Left ventricle myocardium superior (tissue), 1 donor: Measurements from ENCODE around the gene ACLY. TPM values are rescaled to one million over a fixed set of nuclear protein-coding genes. Genes with fewer than 3 reads are reported as not detected.
A peak's percentile ranks its signal among the peaks of the same experiment; 100 is the strongest.

Source experiments
- ATAC-seq: fragments of 200-7000 bp; cut with Tn5 transposase; one replicate; pipeline ENCODE4 v1.9.1; 2020; ENCODE audit warnings: mild to moderate bottlenecking, moderate library complexity
- DNase-seq: peaks from one replicate; pipeline ENCODE4 v3.0.0-alpha.2; 2020
- intact Hi-C: fragments of 100-400 bp; cut with micrococcal nuclease; formaldehyde crosslinking; loops from one replicate; pipeline ENCODE4 v1.11.0; 2022
- long read RNA-seq: library from polyadenylated mRNA; unstranded; transcript quantifications from one replicate; pipeline ENCODE4 v2.0.0, GENCODE V29; 2021
- total RNA-seq: library from RNA; stranded (reverse); fragmentation: NEBNext Ultra II Directional; extraction: Animal tissue kit (Norgen Biotek cat#: 25700); gene quantifications from one replicate; pipeline ENCODE4 v1.2.1, GENCODE V29; 2021
- donor health status: DM: no; HTN: yes; CAD: no; lungs with severe emphysema.

The ACLY gene
- 24.5 TPM for total RNA-seq
- long read RNA-seq, full-length matches to known transcripts: 27 of 54 reads
- long read RNA-seq, partial matches to known transcripts: 24 of 54 reads
- long read RNA-seq, other reads (novel, unspliced or antisense): 3 of 54 reads

GRCh38 chr17:41918314-41919164, at the start of gene ACLY:
Gene ACLY (minus strand): TSS chr17:41918951. CDS start chr17:41913873, 5,078 bp downstream.
- peak; percentile 98 for ATAC-seq
- peak; percentile 98 for DNase-seq
- intact Hi-C loops: no loop called here

DNA sequence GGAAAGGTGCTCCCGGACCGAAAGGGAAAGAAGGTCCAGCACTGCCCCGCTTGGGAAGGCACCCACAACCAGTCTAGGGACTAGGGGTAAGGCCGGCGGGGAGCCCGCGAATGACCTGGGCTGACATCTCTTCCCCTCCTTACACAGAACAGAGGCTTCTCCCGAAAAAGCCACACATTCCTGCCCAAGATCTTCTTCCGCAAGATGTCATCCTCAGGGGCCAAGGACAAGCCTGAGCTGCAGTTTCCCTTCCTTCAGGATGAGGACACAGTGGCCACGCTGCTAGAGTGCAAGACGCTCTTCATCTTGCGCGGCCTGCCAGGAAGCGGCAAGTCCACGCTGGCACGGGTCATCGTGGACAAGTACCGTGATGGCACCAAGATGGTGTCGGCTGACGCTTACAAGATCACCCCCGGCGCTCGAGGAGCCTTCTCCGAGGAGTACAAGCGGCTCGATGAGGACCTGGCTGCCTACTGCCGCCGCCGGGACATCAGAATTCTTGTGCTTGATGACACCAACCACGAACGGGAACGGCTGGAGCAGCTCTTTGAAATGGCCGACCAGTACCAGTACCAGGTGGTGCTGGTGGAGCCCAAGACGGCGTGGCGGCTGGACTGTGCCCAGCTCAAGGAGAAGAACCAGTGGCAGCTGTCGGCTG, 49.3 kb upstream of the ACLY start:
- ATAC-seq (no peak), DNase-seq (peak; percentile 32)
- intact Hi-C loops: no loop called here

DNA sequence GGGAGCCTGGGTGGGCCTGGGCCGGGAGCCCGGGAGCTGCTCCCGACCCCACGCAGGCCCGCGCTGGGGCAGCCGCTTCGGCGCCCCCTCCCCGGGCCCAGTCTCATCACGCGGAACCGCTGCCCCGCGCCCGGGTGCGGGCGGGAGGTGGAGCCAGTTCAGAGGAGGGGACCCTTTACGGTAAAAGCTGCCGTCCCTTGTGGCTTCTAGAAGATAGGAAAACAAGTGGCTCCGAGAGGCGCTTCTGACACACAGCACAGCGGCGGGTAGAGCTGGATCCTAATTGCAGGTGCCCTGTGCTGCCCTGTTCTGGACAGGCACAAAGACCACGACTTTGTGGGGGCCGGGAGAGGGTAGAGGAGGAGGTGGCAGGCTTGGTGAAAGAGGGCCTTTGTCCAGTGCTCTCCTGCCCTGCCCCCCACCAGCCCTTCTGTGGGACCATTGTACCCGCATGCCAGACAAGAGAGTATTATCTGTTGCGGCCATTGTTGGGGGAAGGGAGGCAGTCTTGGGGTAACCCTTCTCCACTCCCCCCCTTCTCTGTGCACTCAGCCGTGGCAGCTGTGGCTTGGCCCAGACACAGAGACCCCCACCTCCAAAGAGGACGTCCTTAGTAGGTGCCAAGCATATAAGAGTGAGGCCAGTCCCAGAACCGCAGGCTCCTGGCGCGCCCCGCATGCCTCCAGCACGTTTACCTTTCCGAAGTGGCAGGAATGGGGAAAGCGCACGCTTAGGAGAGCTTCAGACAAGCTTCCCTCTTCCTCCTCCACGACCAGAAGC, 48.6 kb upstream of the ACLY start:
- ATAC-seq (peak; percentile 14), DNase-seq (peak; percentile 41)
- intact Hi-C loops: no loop called here

- intact Hi-C loops: no loop called here
- DNase-seq (peak; percentile 96), ATAC-seq (peak; percentile 94)
Measured at GRCh38 chr17:41966463-41967140, 47.9 kb upstream of the ACLY start, which contains the start of gene CNP. Gene CNP (plus strand): TSS chr17:41966795. CDS start chr17:41966885, 90 bp downstream.

DNA sequence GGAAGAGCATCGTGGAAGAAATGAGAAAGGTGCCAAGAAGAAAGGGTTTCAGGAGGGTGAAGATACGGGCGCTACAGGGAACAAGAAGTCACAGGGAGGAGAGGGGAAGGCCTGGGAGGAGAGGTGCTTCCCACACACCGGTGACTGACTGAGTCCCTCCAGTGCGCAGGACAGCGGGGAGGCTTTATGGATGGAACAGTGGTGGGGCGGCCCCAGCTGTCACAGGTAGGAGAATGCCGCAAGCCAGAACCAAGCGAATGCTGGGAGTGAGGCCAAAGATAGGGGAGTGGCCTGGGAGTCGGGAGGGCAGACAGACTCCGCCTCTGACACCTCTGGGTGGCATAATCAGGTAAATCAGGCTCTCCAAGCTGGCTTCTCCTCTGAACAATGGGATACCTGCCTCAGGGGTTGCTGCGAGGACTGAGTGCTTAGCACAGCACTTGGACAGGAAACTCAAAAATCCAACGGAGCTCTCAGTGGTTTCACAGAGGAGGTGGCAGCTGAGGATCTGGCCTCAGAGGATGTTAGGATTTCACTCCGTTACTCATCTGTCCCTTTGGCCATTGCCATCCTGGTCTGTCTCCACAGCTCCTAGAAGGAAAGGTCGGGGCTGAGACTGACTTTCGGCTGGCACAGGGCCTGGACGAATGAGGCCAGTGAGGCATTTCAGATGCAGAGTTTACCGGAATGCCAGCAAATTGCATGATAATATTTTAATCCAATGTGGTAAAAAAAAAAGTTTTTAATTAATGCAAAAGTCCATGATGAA, 47.1 kb upstream of the ACLY start:
- intact Hi-C loops: no loop called here
- peak; percentile 68 for DNase-seq
- peak; percentile 61 for ATAC-seq

GRCh38 chr17:41962768-41963434, 44.1 kb upstream of the ACLY start:
- peak; percentile 23 for ATAC-seq
- intact Hi-C loops: no loop called here
- peak; percentile 83 for DNase-seq

- ATAC-seq: no peak
- no peak for DNase-seq
- intact Hi-C loops: no loop called here
Measured at GRCh38 chr17:41962111-41962510, 43.4 kb upstream of the ACLY start.

DNA sequence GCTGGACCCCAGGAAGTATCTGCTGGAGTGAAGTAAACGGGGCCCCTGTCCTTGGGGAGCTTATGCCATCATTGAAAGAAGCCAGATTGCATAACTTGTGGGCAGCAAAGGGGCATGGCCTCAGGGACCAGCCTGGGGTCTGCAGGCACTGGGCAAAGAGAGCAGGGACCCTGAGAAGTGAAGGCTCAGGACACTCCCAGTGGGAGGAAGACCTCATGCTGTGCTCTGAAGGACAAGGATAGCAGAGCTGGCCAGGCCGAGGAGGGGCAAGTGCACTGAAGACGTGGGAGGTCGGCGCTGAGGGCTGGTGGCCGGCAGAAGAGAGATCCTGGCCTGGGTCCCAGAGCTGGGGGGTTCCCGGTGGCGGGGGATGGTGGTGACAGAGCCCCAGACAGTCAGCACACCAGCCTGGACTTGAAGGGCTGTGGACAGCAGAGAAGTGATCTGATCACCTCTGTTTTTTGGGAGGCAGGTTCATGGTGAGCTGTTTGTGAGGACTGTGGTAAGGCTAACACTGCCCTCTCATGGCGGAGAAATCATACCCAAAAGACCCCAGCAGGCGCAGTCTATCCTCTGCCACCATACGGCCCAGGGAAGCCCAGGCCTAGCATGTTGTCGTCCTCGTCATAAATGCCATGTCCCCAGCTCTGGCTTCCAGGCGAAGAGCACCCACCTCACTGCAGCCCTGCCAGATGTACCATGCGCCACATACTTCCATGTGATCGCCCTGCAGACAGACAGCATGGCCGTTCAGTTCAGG, 40.8 kb upstream of the ACLY start:
- intact Hi-C loops: loop anchor here (10.0 kb wide), 1 partner anchor 125 kb away; no protein-coding TSS in a partner anchor
- no peak for DNase-seq

DNA sequence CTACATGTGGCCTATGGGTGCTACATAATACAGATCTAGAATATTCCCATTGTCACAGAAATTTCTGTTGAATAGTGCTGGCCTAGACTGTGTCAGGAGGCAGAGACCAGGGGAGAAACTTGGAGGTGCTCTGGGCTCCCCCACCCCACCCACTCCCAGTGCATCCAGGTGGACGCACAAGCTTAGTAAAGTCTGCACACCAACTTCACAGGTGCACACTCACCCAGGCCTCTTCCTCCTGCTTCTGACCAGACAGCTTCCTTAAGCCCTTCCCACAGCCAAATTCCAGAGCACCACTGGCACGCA, 40.2 kb upstream of the ACLY start:
- DNase-seq (no peak), ATAC-seq (no peak)
- intact Hi-C loops: loop anchor here (10.0 kb wide), 1 partner anchor 126 kb away; no protein-coding TSS in a partner anchor

More for the DNA sequence above, 40.8 kb upstream of the ACLY start:
- ATAC-seq: peak; percentile 55

DNA sequence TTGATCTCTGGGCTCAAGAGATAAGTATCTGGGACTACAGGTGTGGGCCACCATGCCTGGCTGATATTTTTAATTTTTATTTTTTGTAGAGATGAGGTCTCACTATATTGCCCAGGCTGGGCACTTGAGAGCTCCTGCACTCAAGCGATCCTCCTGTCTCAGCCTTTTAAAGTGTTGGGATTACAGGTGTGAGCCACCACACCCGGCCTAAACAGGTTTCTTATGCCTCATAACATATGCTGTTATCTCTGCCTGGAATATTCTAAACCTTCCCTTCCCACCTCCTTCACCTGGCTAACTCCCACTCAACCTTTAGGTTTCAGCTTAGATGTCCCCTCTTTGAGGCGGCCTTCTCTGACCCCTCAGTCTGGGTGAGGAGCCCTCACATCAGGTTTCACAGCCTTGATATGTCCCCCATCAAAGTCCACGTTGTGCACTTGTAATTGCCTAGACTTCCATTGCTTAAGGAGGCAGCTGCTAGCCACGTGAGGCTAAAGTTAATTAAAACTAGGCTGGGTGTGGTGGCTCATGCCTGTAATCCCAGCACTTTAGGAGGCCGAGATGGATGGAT, 39.2 kb upstream of the ACLY start:
- ATAC-seq (no peak), DNase-seq (no peak)
- intact Hi-C loops: loop anchor here (10.0 kb wide), 1 partner anchor 127 kb away; no protein-coding TSS in a partner anchor

GRCh38 chr17:41957031-41957868, 38.5 kb upstream of the ACLY start:
- intact Hi-C loops: loop anchor here (10.0 kb wide), 1 partner anchor 128 kb away; no protein-coding TSS in a partner anchor
- DNase-seq: no peak
- no peak for ATAC-seq

DNA sequence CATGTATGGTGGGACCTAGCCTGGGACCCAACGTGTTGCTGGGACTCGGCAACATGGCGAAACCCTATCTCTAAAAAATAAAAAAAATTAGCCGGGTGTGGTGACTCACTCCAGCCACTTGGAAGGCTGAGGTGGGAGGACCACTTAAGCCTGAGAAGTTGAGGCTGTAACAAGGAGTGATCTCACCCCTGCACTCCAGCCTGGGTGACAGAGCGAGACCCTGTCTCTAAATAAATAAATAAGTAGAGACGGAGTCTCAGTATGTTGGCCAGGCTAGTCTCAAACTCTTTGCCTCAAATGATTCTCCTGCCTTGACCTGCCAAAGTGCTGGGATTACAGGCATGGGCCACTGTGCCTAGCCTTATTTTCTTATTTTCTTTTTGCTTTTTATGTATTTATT, 37.8 kb upstream of the ACLY start:
- no peak for ATAC-seq
- no peak for DNase-seq
- intact Hi-C loops: loop anchor here (10.0 kb wide), 1 partner anchor 128 kb away; no protein-coding TSS in a partner anchor

DNA sequence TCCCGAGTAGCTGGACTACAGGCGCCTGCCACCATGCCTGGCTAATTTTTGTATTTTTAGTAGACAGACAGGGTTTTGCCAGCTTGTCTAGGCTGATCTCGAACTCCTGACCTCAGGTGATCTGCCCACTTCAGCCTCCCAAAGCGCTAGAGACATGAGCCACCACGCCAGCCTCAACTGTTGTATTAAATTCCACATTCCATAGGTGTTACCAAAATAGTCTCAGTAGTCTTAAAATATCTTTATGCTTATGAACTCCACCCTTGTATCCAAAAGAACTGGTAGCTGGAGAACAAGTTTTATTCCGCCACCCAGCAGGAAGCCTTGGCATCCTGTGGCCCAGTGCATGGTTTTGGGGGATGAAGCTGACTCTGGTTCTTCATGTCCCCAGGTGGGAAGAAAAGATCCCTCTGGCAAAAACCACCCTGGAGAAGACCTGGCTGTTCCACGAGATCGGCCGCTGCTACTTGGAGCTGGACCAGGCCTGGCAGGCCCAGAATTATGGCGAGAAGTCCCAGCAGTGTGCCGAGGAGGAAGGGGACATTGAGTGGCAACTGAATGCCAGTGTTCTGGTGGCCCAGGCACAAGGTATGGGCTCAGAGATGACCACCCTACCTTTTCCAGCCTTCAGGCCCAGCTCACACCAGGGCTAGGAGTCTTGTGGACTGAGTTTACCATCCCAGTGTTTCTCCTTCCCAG, 30.2 kb upstream of the ACLY start:
- DNase-seq (no peak), ATAC-seq (no peak)
- intact Hi-C loops: no loop called here

DNA sequence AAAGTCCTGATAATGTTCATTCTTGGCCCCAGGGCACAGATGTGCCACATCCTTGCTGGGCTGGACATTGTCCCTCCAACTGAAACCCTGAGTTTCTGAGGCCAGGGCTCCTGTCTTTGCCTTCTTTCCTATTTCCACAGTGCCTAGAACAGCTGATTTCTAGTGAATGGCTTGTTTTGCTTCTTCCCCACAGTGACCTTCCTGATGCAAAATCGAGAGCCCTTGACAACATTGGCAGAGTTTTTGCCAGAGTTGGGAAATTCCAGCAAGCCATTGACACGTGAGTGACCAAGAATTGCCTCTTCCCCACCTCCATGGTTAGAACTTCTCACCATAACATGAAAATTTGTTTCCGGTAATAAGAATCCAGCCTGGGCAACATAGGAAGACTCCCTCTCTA, 26.2 kb upstream of the ACLY start:
- intact Hi-C loops: no loop called here
- DNase-seq: no peak
- ATAC-seq: no peak

GRCh38 chr17:41943492-41943891, 24.7 kb upstream of the ACLY start:
- intact Hi-C loops: no loop called here
- no peak for ATAC-seq

More at GRCh38 chr17:41943492-41943891, 24.7 kb upstream of the ACLY start:
- DNase-seq: no peak
